ENCODE measurements around the gene CELF4. TPM values are rescaled to one million over a fixed set of nuclear protein-coding genes. Genes with fewer than 3 reads are reported as not detected.
"Not testable (repeated sequence)": the region's sequence is repeated elsewhere in the genome, so short reads cannot be mapped to it uniquely, and the experiment has no call there.

The CELF4 gene
- total RNA-seq, 1 experiment from 2014 or later = 0.40 TPM

DNA sequence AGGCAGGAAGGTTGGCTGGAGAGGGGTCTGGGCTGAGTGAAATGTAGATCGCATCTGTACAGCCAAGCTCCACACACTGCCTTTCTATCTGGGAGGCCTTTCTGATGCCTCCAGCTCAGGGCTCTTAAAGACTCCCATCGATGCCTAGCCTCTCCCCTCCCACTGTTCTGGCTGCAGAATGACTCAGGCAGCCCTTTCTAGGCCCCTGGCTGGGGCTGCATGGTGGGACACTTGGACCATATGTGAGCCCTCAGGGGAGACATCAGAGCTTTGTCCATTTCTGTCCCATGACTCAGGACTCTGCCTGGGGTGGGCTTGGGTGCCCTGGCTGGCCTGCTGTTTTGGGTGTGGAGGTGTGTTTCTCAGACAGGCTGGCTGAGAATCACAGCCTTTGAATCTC is 101.3 kb downstream of the CELF4 start:
- Histone ChIP-seq H3K36me3 (ENCODE audit: low read depth, low read length) (no peaks in the 10 kb centered on the region), H3K4me2 (ENCODE audit: low read length) (no peak overlapping the region), H3K4me3 (ENCODE audit: low read length) (no peak overlapping the region), H4K20me1 (ENCODE audit: low read length) (no peaks in the 10 kb centered on the region), H3F3A (ENCODE audit: low read length, unreplicated experiment) (no peaks in the 10 kb centered on the region), H3K9ac (ENCODE audit: low read length) (no peak overlapping the region), H3K4me1 (ENCODE audit: insufficient read depth, low read length) (no peaks in the 10 kb centered on the region), H3K9me3 (ENCODE audit: low read length) (no peaks in the 10 kb centered on the region), H3K79me2 (ENCODE audit: low read length) (no peaks in the 10 kb centered on the region), H2AFZ (ENCODE audit: low read length) (no peak overlapping the region), H3K27ac (ENCODE audit: low read length) (no peak overlapping the region), H3K27me3 (ENCODE audit: low read length) (no peaks in the 10 kb centered on the region), H3K9me2 (replicated peaks; ENCODE audit: low read length) (no peaks in the 10 kb centered on the region)
- no peak for DNase-seq
- BruUV-seq (replicated peaks) = no TSS peak
- POLR2A ChIA-PET (ENCODE audit: unreplicated experiment) = no interaction called here
- CTCF ChIA-PET = no interaction called here
- no peak for TF ChIP-seq EZH2phosphoT487 (IDR thresholded peaks at IDR 0.05; ENCODE audit: borderline replicate concordance, low read length)
- TF ChIP-seq, protein P1, sequence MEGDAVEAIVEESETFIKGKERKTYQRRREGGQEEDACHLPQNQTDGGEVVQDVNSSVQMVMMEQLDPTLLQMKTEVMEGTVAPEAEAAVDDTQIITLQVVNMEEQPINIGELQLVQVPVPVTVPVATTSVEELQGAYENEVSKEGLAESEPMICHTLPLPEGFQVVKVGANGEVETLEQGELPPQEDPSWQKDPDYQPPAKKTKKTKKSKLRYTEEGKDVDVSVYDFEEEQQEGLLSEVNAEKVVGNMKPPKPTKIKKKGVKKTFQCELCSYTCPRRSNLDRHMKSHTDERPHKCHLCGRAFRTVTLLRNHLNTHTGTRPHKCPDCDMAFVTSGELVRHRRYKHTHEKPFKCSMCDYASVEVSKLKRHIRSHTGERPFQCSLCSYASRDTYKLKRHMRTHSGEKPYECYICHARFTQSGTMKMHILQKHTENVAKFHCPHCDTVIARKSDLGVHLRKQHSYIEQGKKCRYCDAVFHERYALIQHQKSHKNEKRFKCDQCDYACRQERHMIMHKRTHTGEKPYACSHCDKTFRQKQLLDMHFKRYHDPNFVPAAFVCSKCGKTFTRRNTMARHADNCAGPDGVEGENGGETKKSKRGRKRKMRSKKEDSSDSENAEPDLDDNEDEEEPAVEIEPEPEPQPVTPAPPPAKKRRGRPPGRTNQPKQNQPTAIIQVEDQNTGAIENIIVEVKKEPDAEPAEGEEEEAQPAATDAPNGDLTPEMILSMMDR (conservative IDR thresholded peaks at IDR 0.05; ENCODE audit: low read depth, low read length) = no peak
- no peak for TF ChIP-seq EZH2 (IDR thresholded peaks at IDR 0.05; ENCODE audit: low read length, unreplicated experiment)
- intact Hi-C loops (cut with micrococcal nuclease) = no loop called here
- no peak for ATAC-seq

DNA sequence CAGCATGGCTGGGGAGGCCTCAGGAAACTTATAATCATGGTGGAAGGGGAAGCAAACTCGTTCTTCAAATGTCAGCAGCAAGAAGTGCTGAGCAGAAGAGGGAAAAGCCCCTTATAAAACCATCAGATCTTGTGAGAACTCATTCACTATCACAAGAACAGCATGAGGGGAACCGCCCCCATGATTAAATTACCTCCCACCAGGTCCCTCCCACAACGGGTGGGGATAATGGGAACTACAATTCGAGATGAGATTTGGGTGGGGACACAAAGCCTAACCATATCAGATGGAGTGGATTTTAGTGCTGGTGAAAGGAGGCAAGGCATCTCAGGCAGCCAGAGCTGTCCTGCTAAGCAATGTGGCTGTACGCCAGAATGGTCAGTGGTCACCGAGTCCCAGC is 104.3 kb downstream of the CELF4 start:
- intact Hi-C loops (cut with micrococcal nuclease) = not testable (repeated sequence)

DNA sequence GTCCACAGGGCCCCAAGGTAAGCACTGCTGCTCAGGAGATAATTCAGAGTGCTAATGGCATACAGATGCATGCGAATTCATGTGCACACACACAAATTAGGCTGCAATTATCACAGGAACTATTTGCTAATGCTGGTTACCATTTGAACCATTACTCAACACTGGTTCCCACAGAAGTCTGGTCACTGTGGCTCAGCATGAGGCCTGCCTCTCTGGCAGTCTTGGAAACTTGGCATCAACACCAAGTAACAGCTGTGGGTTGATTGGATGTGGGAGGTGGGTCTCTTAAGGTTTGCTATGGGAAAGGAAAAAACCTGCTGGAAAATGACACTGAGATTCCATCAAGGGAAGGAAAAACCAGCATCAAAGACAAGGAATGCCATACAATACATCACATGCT is 105.0 kb downstream of the CELF4 start:
- DNase-seq = no peak
- intact Hi-C loops (cut with micrococcal nuclease) = no loop called here
- Histone ChIP-seq H3K79me2 (ENCODE audit: low read length) (no peaks in the 10 kb centered on the region), H3K9me3 (ENCODE audit: low read length) (no peaks in the 10 kb centered on the region), H2AFZ (ENCODE audit: low read length) (no peak overlapping the region), H3K4me1 (ENCODE audit: insufficient read depth, low read length) (no peaks in the 10 kb centered on the region), H3K27ac (ENCODE audit: low read length) (no peak overlapping the region), H3K4me2 (ENCODE audit: low read length) (no peak overlapping the region), H3F3A (ENCODE audit: low read length, unreplicated experiment) (no peaks in the 10 kb centered on the region), H3K27me3 (ENCODE audit: low read length) (no peaks in the 10 kb centered on the region), H3K9me2 (replicated peaks; ENCODE audit: low read length) (no peaks in the 10 kb centered on the region), H3K4me3 (ENCODE audit: low read length) (no peak overlapping the region), H4K20me1 (ENCODE audit: low read length) (no peaks in the 10 kb centered on the region), H3K9ac (ENCODE audit: low read length) (no peak overlapping the region), H3K36me3 (ENCODE audit: low read depth, low read length) (no peaks in the 10 kb centered on the region)
- CTCF ChIA-PET = no interaction called here
- POLR2A ChIA-PET (ENCODE audit: unreplicated experiment) = no interaction called here
- no peak for TF ChIP-seq EZH2 (IDR thresholded peaks at IDR 0.05; ENCODE audit: low read length, unreplicated experiment)
- TF ChIP-seq EZH2phosphoT487 (IDR thresholded peaks at IDR 0.05; ENCODE audit: borderline replicate concordance, low read length) = no peak
- TF ChIP-seq, protein P1 (conservative IDR thresholded peaks at IDR 0.05; ENCODE audit: low read depth, low read length) = no peak
- ATAC-seq = no peak
- BruUV-seq (replicated peaks) = no TSS peak

More for the DNA sequence above, 104.3 kb downstream of the CELF4 start:
- POLR2A ChIA-PET (ENCODE audit: unreplicated experiment); ATAC-seq; H3K36me3 ChIP-seq (ENCODE audit: low read depth, low read length); H2AFZ ChIP-seq (ENCODE audit: low read length); CTCF ChIA-PET; H3K27me3 ChIP-seq (ENCODE audit: low read length); H3K9ac ChIP-seq (ENCODE audit: low read length); H4K20me1 ChIP-seq (ENCODE audit: low read length); H3K79me2 ChIP-seq (ENCODE audit: low read length); H3K4me1 ChIP-seq (ENCODE audit: insufficient read depth, low read length); H3K27ac ChIP-seq (ENCODE audit: low read length); H3K4me2 ChIP-seq (ENCODE audit: low read length); H3K9me3 ChIP-seq (ENCODE audit: low read length); BruUV-seq (replicated peaks); H3F3A ChIP-seq (ENCODE audit: low read length, unreplicated experiment); H3K4me3 ChIP-seq (ENCODE audit: low read length); DNase-seq; H3K9me2 ChIP-seq (replicated peaks; ENCODE audit: low read length): not testable (repeated sequence)

All from PC-3 (cell line).